Right lobe of liver (tissue), 4 donors: ENCODE measurements around the gene COPS9.

ENCODE experiments used
- POLR2A ChIP-seq: fragments of 450-650 bp; IDR thresholded peaks from one replicate; pipeline ENCODE4 v1.6.1; 2017; ENCODE audit warnings: antibody characterized with exemption, mild to moderate bottlenecking
- TF ChIP-seq, protein P1 (sequence below), 4 donors: fragments of 200-600 bp in 3 of 4; fragments of 450-650 bp in 1 of 4; IDR thresholded peaks; one replicate each; pipeline versions ENCODE4 v1.5.1 to v1.8.0; 2016 to 2022; ENCODE audit warnings: antibody characterized with exemption in 4 of 4, mild to moderate bottlenecking in 2 of 4
- donor health status: DM: no; HTN: no; CAD: no.
- donor health status: DM: no; HTN: no; CAD: no.
- donor health status: DM: no; HTN: yes; CAD: no.

DNA sequence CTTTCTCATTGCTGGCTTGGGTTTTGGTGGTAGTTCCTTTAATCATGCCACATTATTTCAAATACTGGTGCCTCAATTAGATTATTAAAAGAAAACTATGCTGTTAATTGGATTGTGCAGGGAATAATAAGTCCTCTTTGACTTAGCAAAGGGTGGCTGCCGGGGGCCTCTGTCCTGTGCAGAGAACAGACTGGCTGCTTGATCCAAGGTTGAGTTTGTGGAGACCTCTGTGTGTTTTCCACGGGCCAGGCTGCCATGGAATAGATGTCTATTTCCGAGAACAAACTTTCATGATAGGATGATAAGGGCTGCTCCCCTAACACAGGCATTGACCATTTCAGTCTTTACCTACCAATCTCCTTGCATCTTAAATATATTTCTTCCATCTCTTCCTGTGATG, 34.8 kb upstream of the COPS9 start:
- TF ChIP-seq, protein P1, sequence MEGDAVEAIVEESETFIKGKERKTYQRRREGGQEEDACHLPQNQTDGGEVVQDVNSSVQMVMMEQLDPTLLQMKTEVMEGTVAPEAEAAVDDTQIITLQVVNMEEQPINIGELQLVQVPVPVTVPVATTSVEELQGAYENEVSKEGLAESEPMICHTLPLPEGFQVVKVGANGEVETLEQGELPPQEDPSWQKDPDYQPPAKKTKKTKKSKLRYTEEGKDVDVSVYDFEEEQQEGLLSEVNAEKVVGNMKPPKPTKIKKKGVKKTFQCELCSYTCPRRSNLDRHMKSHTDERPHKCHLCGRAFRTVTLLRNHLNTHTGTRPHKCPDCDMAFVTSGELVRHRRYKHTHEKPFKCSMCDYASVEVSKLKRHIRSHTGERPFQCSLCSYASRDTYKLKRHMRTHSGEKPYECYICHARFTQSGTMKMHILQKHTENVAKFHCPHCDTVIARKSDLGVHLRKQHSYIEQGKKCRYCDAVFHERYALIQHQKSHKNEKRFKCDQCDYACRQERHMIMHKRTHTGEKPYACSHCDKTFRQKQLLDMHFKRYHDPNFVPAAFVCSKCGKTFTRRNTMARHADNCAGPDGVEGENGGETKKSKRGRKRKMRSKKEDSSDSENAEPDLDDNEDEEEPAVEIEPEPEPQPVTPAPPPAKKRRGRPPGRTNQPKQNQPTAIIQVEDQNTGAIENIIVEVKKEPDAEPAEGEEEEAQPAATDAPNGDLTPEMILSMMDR (IDR thresholded peaks at IDR 0.05), result no peak
- TF ChIP-seq POLR2A, result no peak
